ENCODE measurements around the gene COA7.

- TF ChIP-seq, protein P1, sequence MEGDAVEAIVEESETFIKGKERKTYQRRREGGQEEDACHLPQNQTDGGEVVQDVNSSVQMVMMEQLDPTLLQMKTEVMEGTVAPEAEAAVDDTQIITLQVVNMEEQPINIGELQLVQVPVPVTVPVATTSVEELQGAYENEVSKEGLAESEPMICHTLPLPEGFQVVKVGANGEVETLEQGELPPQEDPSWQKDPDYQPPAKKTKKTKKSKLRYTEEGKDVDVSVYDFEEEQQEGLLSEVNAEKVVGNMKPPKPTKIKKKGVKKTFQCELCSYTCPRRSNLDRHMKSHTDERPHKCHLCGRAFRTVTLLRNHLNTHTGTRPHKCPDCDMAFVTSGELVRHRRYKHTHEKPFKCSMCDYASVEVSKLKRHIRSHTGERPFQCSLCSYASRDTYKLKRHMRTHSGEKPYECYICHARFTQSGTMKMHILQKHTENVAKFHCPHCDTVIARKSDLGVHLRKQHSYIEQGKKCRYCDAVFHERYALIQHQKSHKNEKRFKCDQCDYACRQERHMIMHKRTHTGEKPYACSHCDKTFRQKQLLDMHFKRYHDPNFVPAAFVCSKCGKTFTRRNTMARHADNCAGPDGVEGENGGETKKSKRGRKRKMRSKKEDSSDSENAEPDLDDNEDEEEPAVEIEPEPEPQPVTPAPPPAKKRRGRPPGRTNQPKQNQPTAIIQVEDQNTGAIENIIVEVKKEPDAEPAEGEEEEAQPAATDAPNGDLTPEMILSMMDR (IDR thresholded peaks at IDR 0.05 in 8 of 11, conservative IDR thresholded peaks at IDR 0.05 in 3 of 11): no peak
- TF ChIP-seq POLR2A (IDR thresholded peaks at IDR 0.05): no peak
- TF ChIP-seq POLR2AphosphoS5 (IDR thresholded peaks at IDR 0.05): no peak
These were observed 4.3 kb downstream of the COA7 start for GRCh38 chr1:52693843-52694242.
